Activated CD4-positive, alpha-beta T cell treated with anti-CD3 and anti-CD28 coated beads for 48 hours (primary cell): ENCODE measurements around the gene CAMK2B.

Source experiments
- DNase-seq: peaks from one replicate; pipeline ENCODE4 v3.0.0-alpha.2; 2020

Gene CAMK2B

GRCh38 chr7:44227911-44228310, 97.5 kb downstream of the CAMK2B start:
- no peak for DNase-seq

GRCh38 chr7:44226396-44226753, 99.0 kb downstream of the CAMK2B start:
- DNase-seq = no peak

- DNase-seq = no peak
Measured at GRCh38 chr7:44225566-44226395, 99.6 kb downstream of the CAMK2B start.

GRCh38 chr7:44224974-44225565, 100.3 kb downstream of the CAMK2B start:
- no peak for DNase-seq

GRCh38 chr7:44224080-44224973, 101.1 kb downstream of the CAMK2B start:
- no peak for DNase-seq

GRCh38 chr7:44223362-44224079, 101.9 kb downstream of the CAMK2B start:
- no peak for DNase-seq

GRCh38 chr7:44222776-44223261, 102.6 kb downstream of the CAMK2B start:
- DNase-seq = no peak

GRCh38 chr7:44222074-44222473, 103.3 kb downstream of the CAMK2B start:
- no peak for DNase-seq

GRCh38 chr7:44221231-44221791, 104.1 kb downstream of the CAMK2B start:
- DNase-seq = no peak

- DNase-seq = no peak
Measured at GRCh38 chr7:44220358-44221112, 104.9 kb downstream of the CAMK2B start.

GRCh38 chr7:44220046-44220357, 105.4 kb downstream of the CAMK2B start:
- no peak for DNase-seq

GRCh38 chr7:44219371-44220045, 105.9 kb downstream of the CAMK2B start:
- DNase-seq = no peak

GRCh38 chr7:44218418-44219201, 106.8 kb downstream of the CAMK2B start:
- no peak for DNase-seq

GRCh38 chr7:44217852-44218402, 107.5 kb downstream of the CAMK2B start:
- DNase-seq = no peak

GRCh38 chr7:44217223-44217714, 108.1 kb downstream of the CAMK2B start:
- no peak for DNase-seq

GRCh38 chr7:44216521-44217222, 108.7 kb downstream of the CAMK2B start:
- DNase-seq = no peak

- DNase-seq = no peak
Measured at GRCh38 chr7:44216019-44216418, 109.4 kb downstream of the CAMK2B start.

- no peak for DNase-seq
Measured at GRCh38 chr7:44215531-44215930, 109.9 kb downstream of the CAMK2B start.

GRCh38 chr7:44213877-44214388, 111.5 kb downstream of the CAMK2B start:
- DNase-seq = no peak
